K562 (cell line): Measurements from ENCODE around the gene BPI. TPM values are rescaled to one million over a fixed set of nuclear protein-coding genes. Genes with fewer than 3 reads are reported as not detected.
A peak's percentile ranks its signal among the peaks of the same experiment; 100 is the strongest.

ENCODE experiments used
- ATF2 ChIP-seq: sonication (generic); formaldehyde crosslinking; IDR thresholded peaks from 2 replicates; pipeline ENCODE4 v1.8.1; 2022; ENCODE audit warnings: missing genetic modification reagents
- ATF4 ChIP-seq: fragments of 450-650 bp; formaldehyde crosslinking; IDR thresholded peaks from 2 replicates; pipeline ENCODE4 v1.4.0; 2022; ENCODE audit warnings: mild to moderate bottlenecking, moderate library complexity
- BCL6 ChIP-seq: fragments of 250-450 bp; sonication (Bioruptor Pico); IDR thresholded peaks from 2 replicates; pipeline ENCODE4 v1.4.0; 2020
- BRD9 ChIP-seq: fragments of 450-650 bp; IDR thresholded peaks from 2 replicates; pipeline ENCODE4 v1.6.1; 2018; ENCODE audit warnings: low read depth; ENCODE audit not compliant: partially characterized antibody
- CC2D1A ChIP-seq: fragments of 450-650 bp; IDR thresholded peaks from 2 replicates; pipeline ENCODE4 v1.6.1; 2017; ENCODE audit warnings: mild to moderate bottlenecking
- CCNT2 ChIP-seq: IDR thresholded peaks from 2 replicates; pipeline ENCODE4 v1.6.1; 2011; ENCODE audit warnings: borderline replicate concordance, low read depth, mild to moderate bottlenecking, moderate library complexity, mixed read lengths, low read length; ENCODE audit not compliant: insufficient read length; ENCODE audit errors: extremely low read depth
- CEBPB ChIP-seq: fragments of 450-650 bp; IDR thresholded peaks from 2 replicates; pipeline ENCODE4 v1.6.1; 2016; ENCODE audit warnings: missing genetic modification characterization, missing compliant biosample characterization
- CHD2 ChIP-seq: IDR thresholded peaks from 2 replicates; pipeline ENCODE4 v1.6.1; 2011; ENCODE audit warnings: low read depth, low read length
- CHD4 ChIP-seq: fragments of 200-600 bp; sonication (generic); IDR thresholded peaks from 3 replicates; pipeline ENCODE4 v1.6.1; 2012; ENCODE audit warnings: low read depth, mild to moderate bottlenecking, mixed read lengths, low read length, inconsistent platforms; ENCODE audit not compliant: insufficient read depth, insufficient replicate concordance, poor library complexity, severe bottlenecking
- E2F3 ChIP-seq: fragments of 250-450 bp; sonication (Bioruptor Pico); IDR thresholded peaks from 2 replicates; pipeline ENCODE4 v1.4.0; 2020; ENCODE audit warnings: mild to moderate bottlenecking
- ERF ChIP-seq: fragments of 450-650 bp; formaldehyde crosslinking; IDR thresholded peaks from 2 replicates; pipeline ENCODE4 v1.4.0; 2020; ENCODE audit warnings: mild to moderate bottlenecking, mixed read lengths
- ESRRA ChIP-seq: fragments of 450-650 bp; IDR thresholded peaks from 2 replicates; pipeline ENCODE4 v1.6.1; 2014; ENCODE audit warnings: low read depth, mild to moderate bottlenecking, moderate library complexity, borderline replicate concordance
- ETS1 ChIP-seq: conservative IDR thresholded peaks from 2 replicates; pipeline ENCODE4 v1.6.1; 2011; ENCODE audit warnings: low read depth, mild to moderate bottlenecking, low read length; ENCODE audit not compliant: control insufficient read depth
- FOXK2 ChIP-seq, 2 experiments: fragments of 450-650 bp; IDR thresholded peaks in 1 of 2; conservative IDR thresholded peaks in 1 of 2; 2 replicates each; pipeline ENCODE4 v1.6.1; 2016; ENCODE audit warnings: low read depth in 2 of 2, mild to moderate bottlenecking in 1 of 2
- JUNB ChIP-seq: fragments of 450-650 bp; formaldehyde crosslinking; conservative IDR thresholded peaks from 2 replicates; pipeline ENCODE4 v1.4.0; 2020; ENCODE audit warnings: mild to moderate bottlenecking
- KDM2B ChIP-seq: fragments of 250-450 bp; sonication (Bioruptor Pico); IDR thresholded peaks from 2 replicates; pipeline ENCODE4 v1.8.0; 2021; ENCODE audit warnings: mild to moderate bottlenecking, moderate library complexity
- MLLT1 ChIP-seq, 2 experiments: fragments of 450-650 bp; IDR thresholded peaks; 2 replicates each; pipeline ENCODE4 v1.6.1; 2016
- RBM34 ChIP-seq: fragments of 200-400 bp; formaldehyde crosslinking; IDR thresholded peaks from 2 replicates; pipeline ENCODE4 v1.6.1; 2018; ENCODE audit warnings: low read length, borderline replicate concordance; ENCODE audit not compliant: insufficient read depth
- XRCC5 ChIP-seq: fragments of 200-400 bp; formaldehyde crosslinking; IDR thresholded peaks from 2 replicates; pipeline ENCODE4 v1.6.1; 2017; ENCODE audit warnings: low read depth, mild to moderate bottlenecking, low read length
- ZNF274 ChIP-seq: IDR thresholded peaks from 2 replicates; pipeline ENCODE4 v1.6.1; 2011; ENCODE audit warnings: low read depth, mild to moderate bottlenecking, low read length, moderate library complexity, borderline replicate concordance
- ZNF766 ChIP-seq: fragments of 200-800 bp; sonication (Bioruptor generic); conservative IDR thresholded peaks from 2 replicates; pipeline ENCODE4 v1.6.1; 2016; ENCODE audit warnings: missing genetic modification characterization, missing compliant biosample characterization
- ZSCAN29 ChIP-seq: fragments of 450-650 bp; IDR thresholded peaks from 2 replicates; pipeline ENCODE4 v1.6.1; 2017
- polyA plus RNA-seq, 8 experiments: library from polyadenylated mRNA; depleted of rRNA in 4 of 8; stranded (reverse) in 5 of 8; unstranded in 3 of 8; fragments of >200 nt; fragmentation: Nextera tagmentation in 2 of 8; fragmentation: Illumina TruSeq in 1 of 8; extraction: Ambion mirVana in 2 of 8; extraction: Trizol in 1 of 8; gene quantifications; 2 replicates each; pipeline versions ENCODE4 v1.2.1 to v1.2.3, GENCODE V29; 2011 to 2014; ENCODE audit warnings: inconsistent platforms in 1 of 8, missing spikeins in 1 of 8
- total RNA-seq, 7 experiments: library from RNA; depleted of rRNA in 6 of 7; stranded (reverse); fragments of >200 nt in 6 of 7; fragmentation: Illumina TruSeq in 2 of 7; extraction: Trizol in 2 of 7; gene quantifications; 2 replicates each; pipeline versions ENCODE4 v1.2.1 to v1.2.3, GENCODE V29; 2011 to 2021; ENCODE audit warnings: low replicate concordance in 1 of 7

The BPI gene
- total and polyA plus RNA-seq, 9 of the 15 experiments (the other 6 are each of a cell fraction or from before 2014, with no cell fraction given), result not detected

GRCh38 chr20:38290829-38291814 is 12.8 kb upstream of the BPI start (continued):
- TF ChIP-seq MLLT1 (IDR thresholded peaks at IDR 0.05), result no peak
- TF ChIP-seq BCL6 (CRISPR knock-in tag), result no peak
- TF ChIP-seq ATF4, result no peak
- TF ChIP-seq CHD4, result no peak
- no peak for TF ChIP-seq ZNF274
- TF ChIP-seq JUNB (CRISPR knock-in tag), result no peak
- TF ChIP-seq CHD2, result no peak
- no peak for TF ChIP-seq XRCC5
- TF ChIP-seq CC2D1A, result no peak
- no peak for TF ChIP-seq ERF (CRISPR knock-in tag)
- TF ChIP-seq ESRRA, result peak; percentile 41; the same call in 1 of the 2 replicates
- peak; percentile 31 for TF ChIP-seq BRD9
- no peak for TF ChIP-seq RBM34
- TF ChIP-seq FOXK2 (conservative IDR thresholded peaks at IDR 0.05 in 1 of 2, IDR thresholded peaks at IDR 0.05 in 1 of 2; ENCODE audit: low read depth in 2 of 2), result 0 out of 4 replicates have a peak, but pooled peaks of 1 of the 2 experiments have one; percentile 25
- no peak for TF ChIP-seq CCNT2
- TF ChIP-seq ZSCAN29, result no peak
- TF ChIP-seq E2F3 (CRISPR knock-in tag), result no peak
- no peak for TF ChIP-seq ETS1
- peak; percentile 27; the same call in 1 of the 2 replicates for TF ChIP-seq CEBPB (tag)
- no peak for TF ChIP-seq KDM2B (CRISPR knock-in tag)
- TF ChIP-seq ZNF766 (CRISPR knock-in tag), result no peak
- no peak for TF ChIP-seq ATF2 (CRISPR knock-in tag)
